Activated effector memory CD4-positive, alpha-beta T cell treated with Interleukin-2 at 50 U/mL for 16 hours (primary cell): ENCODE results near the gene ADGRB2.

ENCODE experiments used
- DNase-seq: peaks from one replicate; pipeline ENCODE4 v3.0.0-alpha.2; 2020

The ADGRB2 gene

DNA sequence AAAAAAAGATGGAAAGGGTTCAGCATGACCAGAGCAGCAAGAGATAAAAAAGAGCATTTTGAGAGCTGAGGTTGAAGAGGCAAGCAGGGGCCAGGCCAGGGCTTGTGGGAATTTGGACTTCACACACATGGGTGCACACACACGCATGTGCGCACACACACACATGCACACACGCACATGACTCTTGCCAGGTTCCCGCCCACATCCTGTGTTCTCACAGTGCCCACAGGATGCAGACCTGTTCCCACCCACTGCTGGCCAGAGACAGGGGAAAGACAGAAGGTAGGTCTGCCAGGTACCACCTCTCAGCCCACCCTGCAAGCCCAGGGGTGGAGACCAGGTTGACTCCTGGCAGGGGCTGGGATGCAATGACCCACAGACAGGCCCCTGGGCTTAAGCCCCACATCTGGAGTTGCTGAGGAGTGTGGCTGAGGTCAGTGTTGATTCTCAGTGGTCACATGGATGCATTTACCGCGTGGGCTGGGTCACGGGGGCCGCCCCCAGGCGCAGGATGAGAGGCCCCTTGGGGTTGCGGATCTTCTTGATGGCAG, 64.7 kb downstream of the ADGRB2 start:
- peak; percentile 22 for DNase-seq

DNA sequence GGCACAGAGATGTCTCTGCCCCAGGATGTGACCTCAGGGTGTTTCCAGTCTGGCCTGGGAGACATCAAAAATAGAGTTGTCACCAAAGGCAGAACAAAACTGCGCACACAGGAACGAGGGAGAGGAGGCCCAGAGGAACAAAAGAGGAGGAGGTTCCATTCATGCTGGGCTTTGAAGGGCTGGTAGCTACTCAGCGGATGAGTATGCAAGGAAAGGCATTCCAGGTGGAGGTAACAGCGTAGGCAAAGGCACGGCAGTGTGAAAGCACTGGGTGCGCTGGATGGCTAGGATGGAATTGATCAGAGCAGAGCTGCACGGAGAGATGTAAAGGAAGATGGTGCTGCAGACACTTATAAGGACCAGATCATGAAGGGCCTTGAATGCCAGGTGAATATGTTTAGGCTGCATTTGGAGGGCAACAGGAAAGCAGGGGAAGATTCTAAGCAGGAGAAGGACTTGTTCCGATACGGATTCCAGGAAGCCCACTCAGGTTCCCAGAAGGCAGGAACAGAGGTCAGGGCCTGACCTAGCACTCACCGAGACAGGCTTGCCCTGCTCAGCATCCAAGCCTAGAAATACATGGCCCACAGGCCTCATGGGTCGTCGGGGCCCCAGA, 66.7 kb downstream of the ADGRB2 start:
- no peak for DNase-seq

DNA sequence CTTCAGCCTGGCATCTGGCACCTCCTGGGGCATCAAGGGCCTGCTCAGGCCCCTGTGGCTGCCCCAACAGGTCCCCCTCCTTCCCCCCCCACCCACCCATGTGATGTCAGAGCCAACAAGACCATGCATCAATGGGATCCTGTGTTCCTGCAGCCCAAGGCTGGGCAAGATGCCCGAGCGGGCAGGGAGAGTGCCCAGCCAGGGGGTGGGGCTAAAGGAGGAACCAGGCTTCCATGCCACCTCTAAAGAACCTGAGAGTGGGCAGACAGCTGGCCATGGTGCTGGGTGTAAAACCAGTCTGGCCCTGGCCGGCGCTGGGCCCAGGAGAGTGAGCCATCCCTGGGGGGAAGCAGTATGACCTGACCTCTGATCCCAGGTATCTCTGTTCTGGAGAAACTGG, 67.9 kb downstream of the ADGRB2 start:
- no peak for DNase-seq

DNA sequence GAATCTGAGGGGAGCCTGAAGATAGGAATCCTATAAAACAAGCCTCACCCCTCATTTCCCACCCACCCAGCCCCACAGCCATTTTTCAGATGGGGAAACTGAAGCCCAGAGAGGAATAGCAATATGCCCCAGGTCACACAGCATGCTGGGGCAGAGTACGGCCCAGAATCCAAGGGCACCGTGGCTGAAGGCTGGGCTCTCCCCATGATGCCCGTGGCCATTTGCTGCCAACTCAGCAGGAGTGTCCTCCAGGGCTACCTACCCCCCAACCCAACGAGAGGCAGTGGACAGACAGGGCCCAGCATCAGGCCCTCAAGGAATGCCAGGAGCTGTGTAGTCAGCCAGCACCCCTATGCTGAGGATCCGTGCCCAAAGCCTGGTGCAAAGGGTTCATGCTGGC, 68.8 kb downstream of the ADGRB2 start:
- no peak for DNase-seq

DNA sequence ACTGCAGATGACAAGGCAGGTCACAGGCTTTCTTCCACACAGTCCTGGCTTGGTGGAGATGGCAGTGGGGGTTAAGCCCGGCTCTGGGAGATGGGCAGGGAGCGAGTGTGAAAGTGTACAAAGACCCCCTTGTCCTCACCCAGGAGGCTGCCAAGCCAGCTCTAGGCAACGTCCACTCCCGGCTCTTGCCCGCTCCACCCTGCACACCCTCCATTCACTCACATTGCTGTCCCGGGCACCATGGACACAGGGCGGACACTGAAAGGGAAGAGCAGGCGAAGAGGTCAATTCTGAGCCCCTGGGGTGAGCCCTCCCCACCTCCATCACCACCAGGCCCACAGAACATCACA, 69.2 kb downstream of the ADGRB2 start:
- DNase-seq, result no peak

DNA sequence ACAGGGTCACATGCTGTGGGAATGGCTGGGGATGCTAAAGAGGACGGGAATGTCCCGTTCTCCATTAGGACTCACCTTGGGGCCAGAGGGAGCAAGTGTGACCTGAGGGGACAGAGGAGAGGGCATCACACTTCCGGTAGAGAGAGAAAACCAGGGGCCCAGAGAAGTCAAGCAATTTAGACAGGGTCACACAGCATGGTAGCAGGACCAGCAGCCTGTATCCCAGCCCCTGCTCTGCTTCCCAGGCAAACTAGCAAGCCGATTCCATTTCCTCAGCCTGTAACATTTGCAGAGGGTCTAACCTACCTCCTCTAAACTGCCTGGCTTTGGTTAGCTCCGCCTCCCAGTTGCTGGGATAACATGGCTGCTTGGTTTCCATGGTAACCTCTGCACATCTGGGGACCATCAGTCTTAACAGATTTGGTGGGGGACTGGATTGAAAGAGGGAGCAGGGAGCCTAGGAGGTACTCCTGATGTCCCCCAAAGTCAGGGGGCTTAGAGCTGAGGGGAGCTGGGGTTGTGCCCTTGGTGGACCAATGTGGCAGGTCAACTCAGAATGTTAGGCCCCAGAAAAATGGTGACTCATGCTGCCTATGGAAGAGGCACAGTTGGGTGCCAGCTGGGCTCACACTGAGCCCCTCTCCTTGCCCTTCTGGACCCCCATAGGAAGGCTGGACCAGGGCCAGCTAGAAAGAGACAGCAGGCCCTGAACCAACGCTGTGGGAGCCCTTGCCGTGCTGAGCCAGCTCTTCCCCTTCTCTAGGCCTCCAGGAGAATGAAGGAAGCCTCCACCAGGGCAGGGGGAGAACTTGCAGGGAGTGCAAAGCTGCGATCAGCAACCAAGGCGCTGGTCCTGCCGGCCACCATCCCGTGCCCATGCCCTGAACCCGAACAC, 69.8 kb downstream of the ADGRB2 start:
- no peak for DNase-seq

DNA sequence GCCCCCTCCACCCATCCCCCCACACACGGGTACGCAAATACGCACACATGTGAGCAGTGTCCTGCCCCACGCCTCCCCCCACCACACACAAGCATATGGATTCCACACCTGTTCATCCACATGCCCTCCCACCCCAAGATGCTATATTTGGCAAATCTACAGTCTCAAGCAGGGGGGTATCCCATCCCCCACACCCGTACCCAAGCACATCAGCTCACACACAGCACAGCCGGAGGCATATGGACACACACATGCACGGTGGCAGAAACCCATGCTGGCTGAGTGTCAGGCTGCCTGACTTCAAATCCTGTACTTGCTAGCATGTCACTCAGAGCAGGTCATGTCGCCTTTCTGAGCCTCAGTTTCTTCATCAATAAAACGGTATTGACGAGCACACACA, 70.9 kb downstream of the ADGRB2 start:
- DNase-seq, result no peak

DNA sequence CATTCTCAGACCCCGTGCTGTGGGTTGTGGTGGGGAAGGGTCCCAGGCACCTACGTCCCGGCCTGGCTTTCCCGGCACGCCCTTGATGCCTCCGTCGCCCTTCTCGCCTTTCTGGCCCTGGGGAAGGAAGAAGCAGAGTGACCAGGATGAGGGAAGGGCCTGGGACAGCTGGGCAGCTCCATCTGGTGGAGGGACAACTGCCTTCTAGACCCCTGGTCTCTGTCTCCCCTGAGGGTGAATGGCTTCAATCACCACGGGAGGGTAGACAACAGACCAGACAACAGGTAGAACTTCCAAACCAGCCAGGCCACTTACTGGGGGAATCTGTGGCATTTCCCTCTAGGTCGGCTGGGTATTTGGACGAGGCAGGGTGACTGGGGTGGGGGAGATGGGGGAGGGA, 72.2 kb downstream of the ADGRB2 start:
- no peak for DNase-seq

DNA sequence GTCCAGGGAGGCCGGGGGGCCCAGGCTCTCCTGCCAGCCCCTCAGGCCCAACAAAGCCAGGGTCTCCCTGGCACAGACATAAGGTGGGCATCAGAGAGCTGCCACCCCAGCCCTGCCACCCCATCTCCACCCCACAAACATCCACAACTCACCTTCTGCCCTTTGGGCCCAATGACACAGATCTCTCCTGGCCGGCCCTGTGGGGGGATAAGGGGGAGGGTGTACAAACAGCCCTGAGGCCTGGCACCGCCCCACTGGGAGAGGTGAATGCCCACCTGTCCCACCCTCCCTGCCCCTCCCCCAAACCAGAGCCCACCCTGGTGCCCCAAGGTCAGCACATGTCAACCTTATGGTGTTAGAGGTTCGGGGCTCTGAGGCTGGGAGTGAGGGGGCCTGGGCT, 72.7 kb downstream of the ADGRB2 start:
- DNase-seq, result no peak

DNA sequence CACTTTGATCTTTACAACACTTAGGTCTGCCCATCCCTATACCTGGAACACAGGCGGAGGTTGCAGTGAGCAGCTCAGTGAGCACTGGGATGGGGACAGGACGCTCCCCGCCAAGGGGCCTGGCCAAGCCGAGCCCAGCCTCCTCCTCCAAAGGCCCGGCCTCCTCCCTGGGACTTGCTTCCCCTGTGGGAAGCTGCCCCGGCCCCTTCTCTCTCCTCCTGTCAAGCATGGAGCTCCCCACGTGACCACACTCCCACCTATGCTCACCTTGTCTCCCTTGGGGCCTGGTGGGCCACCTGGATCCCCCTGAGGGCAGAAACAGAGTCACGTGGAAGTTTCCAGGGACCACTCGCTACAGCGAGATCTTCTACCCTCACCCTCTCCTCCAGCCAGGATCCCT, 73.2 kb downstream of the ADGRB2 start:
- DNase-seq, result no peak

DNA sequence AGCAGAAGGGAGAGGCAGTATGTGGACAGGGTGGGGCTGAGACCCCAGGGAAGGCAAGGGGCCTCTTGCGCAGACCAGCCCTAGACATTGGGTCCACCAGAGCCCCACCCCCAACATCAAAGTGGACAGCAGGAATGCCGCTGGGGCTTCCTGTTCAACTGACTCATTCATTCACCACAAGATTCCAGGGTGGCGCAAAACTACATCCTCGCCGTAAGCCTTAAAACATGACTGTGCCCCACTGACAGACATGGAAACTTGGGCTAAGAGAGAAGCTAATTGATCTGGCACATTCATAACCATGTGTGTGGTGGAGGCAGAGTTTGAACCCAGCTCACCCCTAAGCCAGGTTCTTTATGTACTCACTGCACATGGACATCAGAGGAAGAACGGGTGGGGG, 74.3 kb downstream of the ADGRB2 start:
- DNase-seq, result no peak

DNA sequence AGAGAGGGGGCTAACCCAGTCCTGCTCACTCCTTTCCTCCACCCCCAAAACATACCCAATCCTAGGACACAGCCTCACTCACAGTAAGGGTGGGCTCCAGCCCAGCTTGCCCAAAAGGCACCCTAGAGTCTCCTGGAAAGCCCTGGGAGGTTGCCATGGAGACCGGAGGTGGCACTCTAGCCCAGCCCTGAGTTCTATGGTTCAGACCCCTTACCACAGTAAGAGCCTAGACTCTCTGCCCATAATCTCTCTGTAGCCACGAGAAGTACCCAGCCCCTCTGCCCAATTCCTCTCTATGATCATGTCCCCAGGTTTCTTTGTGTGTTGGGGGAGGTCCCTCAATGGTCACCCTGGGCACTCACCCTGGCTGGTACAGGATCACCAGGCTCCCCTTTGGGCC, 74.8 kb downstream of the ADGRB2 start:
- no peak for DNase-seq

DNA sequence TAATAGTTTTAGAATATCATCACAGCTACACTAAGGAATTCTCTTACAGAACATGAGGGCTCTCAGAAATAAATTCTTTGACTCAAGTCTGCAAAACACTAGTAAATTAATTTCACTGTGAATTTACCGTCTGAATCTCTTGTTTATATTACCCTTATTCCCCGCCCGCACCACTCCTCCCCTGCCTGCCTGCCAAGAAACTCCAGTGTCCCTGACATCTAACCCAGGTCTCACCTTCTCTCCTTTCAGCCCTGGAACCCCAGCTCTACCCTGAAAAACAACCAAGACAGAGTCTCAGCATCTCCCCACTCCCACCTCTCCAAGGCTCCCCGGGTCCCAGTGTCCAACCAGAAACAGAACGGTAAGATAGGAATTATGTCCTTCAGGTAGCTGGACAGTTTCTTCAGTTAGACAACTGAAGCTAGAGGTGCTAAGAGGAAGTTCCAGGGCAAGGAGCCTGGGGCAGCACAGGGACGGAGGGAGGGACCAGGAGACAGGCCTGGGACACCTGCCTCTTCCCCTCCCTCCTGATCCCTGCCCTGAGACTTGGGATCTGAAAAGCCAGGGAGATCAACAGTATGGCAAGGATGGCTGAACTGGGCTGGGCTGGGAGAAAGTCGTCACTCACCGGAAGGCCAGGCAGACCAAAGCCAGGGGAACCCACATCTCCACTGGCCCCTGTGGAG, 75.8 kb downstream of the ADGRB2 start:
- DNase-seq, result no peak

DNA sequence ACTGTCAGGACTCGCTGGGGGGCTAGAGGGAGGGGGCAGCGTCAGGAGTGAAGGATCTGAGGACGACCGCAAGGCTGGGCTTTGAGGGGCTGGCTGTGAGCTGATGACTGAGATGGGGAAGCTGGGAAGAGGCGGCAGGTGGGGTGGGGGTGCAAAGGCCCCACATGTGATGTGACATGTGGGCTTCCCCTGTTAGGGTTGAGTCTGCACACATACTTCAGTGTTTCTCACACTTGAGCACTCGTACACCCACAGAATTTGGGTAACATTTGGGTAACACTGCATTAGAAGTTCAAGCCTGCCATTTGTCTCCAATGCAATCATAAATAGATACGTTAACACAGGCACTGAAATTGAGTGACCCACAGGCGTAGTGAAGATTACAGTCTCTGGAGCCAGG, 76.5 kb downstream of the ADGRB2 start:
- DNase-seq, result no peak

DNA sequence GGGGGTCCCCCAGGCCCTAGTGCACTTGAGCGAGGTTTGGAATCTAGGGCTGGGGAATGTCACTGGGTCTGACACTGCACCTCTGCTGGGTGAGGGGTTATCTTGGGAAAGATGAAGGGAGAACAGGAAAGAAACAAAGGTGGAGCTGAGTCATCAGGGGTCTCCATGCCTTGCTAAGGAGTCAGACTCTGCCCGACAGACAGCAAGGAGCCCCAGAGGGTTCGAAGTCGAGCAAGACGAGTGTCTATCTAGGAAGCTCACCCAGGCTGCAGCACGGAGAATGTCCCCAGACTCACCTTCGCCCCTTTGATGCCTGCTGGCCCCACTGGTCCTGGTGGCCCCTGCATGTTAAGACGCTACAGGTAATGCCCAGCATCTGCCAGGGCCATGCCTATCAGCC, 78.3 kb downstream of the ADGRB2 start:
- DNase-seq, result no peak

DNA sequence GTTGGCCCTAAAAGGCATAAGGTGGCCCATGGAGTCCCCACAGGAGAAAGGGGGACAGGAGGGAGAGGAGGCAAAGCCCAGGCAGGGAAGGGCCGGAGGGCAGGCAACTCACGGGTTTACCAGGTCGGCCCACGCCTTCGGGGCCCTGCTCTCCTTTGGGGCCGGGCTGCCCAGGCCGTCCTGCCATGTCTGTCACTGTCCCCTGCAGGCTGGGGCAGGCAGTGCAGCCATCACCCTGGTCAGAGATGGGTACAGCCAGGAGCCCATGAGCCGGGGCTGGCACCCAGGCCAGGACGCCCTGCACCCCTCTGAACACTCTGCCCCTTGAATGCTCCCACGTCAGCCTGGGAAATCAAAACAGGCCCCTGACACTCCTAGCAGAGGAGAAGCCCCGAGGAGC, 80.1 kb downstream of the ADGRB2 start:
- no peak for DNase-seq

DNA sequence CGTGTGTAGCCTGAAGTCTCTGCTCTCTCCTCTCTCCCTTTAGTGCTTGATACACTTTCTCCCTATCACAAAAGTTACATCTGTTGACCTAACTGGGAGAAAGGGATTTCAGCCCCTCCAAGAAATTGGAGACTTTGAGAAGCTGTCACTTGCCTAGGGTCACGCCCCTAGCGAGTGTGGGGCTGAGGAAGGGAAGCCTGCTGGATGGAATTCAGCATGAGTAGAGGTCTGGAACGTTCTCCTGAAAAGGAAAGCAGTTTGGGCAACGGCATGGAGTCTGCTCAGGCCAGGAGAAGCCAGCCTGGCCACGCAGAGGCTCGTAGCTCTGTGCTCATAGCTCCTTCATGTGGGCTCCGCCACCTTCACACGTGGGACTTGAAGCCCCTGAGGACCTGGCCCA, 82.7 kb downstream of the ADGRB2 start:
- no peak for DNase-seq

DNA sequence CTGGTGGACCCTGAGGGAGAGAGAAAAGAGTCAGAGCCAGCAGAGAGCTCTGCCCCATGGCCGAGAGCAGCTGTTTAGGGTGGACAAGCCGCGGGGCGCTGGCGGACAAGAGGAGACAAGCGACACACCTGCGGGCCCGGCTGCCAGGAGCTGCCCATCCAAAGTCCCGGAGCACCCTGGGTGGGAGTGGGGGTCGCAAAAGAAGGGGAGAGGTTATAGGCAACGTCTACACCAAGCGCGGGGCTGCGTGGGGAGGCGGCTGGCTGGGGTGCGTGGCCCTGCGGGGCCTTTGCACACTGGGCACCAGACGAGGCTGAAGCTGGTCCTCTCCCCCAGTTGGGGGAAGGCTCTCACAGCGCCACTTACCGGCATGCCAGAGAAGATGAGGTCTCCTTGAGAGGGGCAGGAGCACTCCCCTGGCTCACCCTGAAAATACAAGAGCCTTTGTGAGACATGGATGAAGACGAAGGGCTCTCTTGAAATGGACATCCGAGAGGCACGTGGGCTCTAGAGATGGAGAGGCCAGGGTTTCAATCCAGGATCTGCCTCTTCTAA, 84.4 kb downstream of the ADGRB2 start:
- DNase-seq, result no peak

DNA sequence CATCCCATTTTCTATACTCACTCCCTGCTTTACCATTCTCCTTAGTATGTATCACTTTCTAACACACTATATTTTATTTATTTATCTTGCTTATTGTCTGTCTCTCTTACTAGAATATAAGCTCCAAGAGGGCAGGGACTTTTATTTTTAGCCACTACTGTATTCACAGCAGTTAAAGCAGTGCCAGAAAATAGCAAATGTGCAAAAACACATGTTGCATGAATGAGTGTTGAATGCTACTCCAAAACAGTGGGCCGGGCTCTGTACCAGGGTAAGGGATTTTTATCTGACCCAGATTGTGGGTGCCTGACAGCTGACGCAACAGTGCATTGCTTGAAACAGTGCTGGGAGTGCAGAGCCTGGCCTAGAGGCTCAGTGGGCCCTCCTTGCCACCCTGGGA, 85.0 kb downstream of the ADGRB2 start:
- no peak for DNase-seq

DNA sequence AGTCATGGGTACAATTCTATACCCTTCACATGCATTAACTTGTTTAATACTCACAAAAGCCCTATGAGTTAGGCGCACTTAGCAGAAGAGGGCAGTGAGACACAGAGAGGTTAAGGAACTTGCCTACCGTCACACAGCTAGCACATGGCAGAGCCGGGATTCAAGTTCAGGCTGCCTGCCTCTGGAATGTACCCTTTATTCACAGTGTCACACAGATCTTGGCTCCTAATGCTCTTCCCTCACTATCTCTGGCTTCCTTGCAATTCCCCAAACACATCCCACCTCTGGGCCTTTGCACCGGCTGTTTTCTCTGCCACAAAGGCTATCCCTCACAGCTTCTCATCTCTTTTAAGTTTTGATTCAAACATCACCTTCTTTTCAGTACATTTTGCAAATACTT, 85.5 kb downstream of the ADGRB2 start:
- no peak for DNase-seq

DNA sequence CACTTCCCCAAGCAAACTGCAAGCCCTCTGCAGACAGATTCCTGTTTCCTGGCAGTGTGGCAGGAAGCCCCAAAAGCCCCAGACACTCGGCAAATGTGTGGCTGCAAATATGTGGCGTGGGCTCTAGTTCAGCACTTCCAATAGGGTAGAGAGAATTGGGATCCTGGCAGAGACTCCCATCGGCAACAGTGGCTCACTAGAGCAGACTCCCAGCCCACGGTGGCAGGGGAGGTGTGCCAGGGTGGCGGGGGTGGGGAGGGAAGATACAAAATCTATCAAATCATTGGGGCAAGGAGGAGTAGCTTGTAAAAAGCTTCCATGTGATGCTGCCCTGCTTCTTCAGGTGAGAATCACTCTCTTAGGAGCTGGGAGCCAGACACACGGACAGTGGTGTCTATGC, 86.2 kb downstream of the ADGRB2 start:
- DNase-seq, result no peak

DNA sequence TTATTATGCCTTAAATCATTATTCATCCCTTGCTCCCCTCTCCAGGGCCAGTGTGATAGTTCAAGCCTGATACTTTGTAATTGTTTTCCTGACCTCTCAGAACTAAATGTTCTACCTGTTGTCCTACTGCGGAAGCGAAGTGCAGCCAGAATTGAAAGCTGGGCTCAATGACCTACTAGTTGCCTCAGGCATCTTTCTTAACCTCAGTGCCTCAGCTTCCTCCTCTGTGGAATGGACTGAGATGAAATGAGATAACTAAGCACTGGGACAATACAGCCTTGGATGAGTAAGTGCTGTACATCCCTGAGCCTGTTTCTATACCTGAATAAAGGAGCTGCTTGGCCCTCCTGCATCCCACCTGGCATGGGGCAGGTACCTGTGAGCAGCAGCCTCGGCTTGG, 86.7 kb downstream of the ADGRB2 start:
- no peak for DNase-seq
